ENCODE results near the gene CDCA7. TPM values are rescaled to one million over a fixed set of nuclear protein-coding genes. Genes with fewer than 3 reads are reported as not detected.
"Not testable (repeated sequence)": the region's sequence is repeated elsewhere in the genome, so short reads cannot be mapped to it uniquely, and the experiment has no call there.

The CDCA7 gene
- total and polyA plus RNA-seq, 7 experiments from 2014 or later, result 0.46 to 86.7 (median 0.85) TPM

- DNase-seq (no peak), ATAC-seq (no peak)
- intact Hi-C loops (cut with micrococcal nuclease), result no loop called here
- Mint-ChIP-seq H3K9me3 (peaks cover 0 to 71% (median 20%) of the 10 kb centered on the region in 11 donors), H3K36me3 (peaks cover 0 to 5% (median 0%) of the 10 kb centered on the region in 5 donors), H3K27ac (no peak overlapping the region), H3K4me1 (no peaks in the 10 kb centered on the region), H3K27me3 (peaks cover 4 to 17% (median 8%) of the 10 kb centered on the region in 5 donors), H3K4me3 (no peak overlapping the region)
- Histone ChIP-seq H3K36me3 (ENCODE audit: control insufficient read depth in 2 of 3, insufficient read depth in 3 of 3, low read length in 3 of 3) (no peaks in the 10 kb centered on the region), H3K4me1 (ENCODE audit: control insufficient read depth in 2 of 2, insufficient read depth in 2 of 2, low read length in 2 of 2) (no peaks in the 10 kb centered on the region), H3K4me3 (ENCODE audit: low read length) (no peak overlapping the region), H3K27ac (ENCODE audit: low read depth, low read length) (no peak overlapping the region), H3K27me3 (ENCODE audit: control insufficient read depth in 2 of 2, insufficient read depth in 2 of 2, low read length in 2 of 2) (no peaks in the 10 kb centered on the region), H3K9me3 (ENCODE audit: control insufficient read depth in 2 of 3, low read length in 3 of 3) (peaks cover 0 to 4% (median 0%) of the 10 kb centered on the region in 3 experiments)
- ChIA-PET POLR2A (no interaction called here), CTCF (no interaction called here)
These were observed 27.9 kb upstream of the CDCA7 start for GRCh38 chr2:173326806-173327205.

DNA sequence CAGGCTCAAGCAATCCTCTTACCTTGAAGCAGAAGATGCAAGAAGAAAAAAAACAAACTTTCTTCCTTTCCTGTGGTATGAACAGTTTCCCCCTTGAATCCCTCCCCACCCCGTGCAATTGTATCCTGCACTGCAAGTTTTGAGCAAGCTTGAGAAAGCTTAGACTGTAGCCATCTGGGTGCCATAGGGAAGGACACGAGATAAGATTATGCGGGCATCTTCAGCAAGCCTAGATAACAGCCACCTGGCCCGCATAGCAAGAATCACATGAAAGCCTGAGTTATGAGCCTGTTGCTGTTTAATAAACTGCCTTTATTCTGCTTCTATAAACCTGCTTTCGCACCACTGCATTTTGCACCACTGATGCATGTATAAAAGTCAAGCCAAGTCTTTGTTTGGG lies 27.3 kb upstream of the CDCA7 start:
- intact Hi-C loops (cut with micrococcal nuclease), result no loop called here
- Mint-ChIP-seq H3K36me3 (peaks cover 0 to 6% (median 0%) of the 10 kb centered on the region in 5 donors), H3K4me3 (no peak overlapping the region), H3K27ac (no peak overlapping the region), H3K9me3 (peaks cover 0 to 77% (median 20%) of the 10 kb centered on the region in 11 donors), H3K27me3 (peaks cover 4 to 17% (median 8%) of the 10 kb centered on the region in 5 donors), H3K4me1 (no peaks in the 10 kb centered on the region)
- Histone ChIP-seq H3K4me3 (ENCODE audit: low read length) (no peak overlapping the region), H3K36me3 (ENCODE audit: control insufficient read depth in 2 of 3, insufficient read depth in 3 of 3, low read length in 3 of 3) (no peaks in the 10 kb centered on the region), H3K27ac (ENCODE audit: low read depth, low read length) (no peak overlapping the region), H3K4me1 (ENCODE audit: control insufficient read depth in 2 of 2, insufficient read depth in 2 of 2, low read length in 2 of 2) (no peaks in the 10 kb centered on the region), H3K9me3 (ENCODE audit: control insufficient read depth in 2 of 3, low read length in 3 of 3) (peaks cover 0 to 4% (median 0%) of the 10 kb centered on the region in 3 experiments), H3K27me3 (ENCODE audit: control insufficient read depth in 2 of 2, insufficient read depth in 2 of 2, low read length in 2 of 2) (no peaks in the 10 kb centered on the region)
- ATAC-seq (no peak), DNase-seq (no peak)
- ChIA-PET CTCF (no interaction called here), POLR2A (no interaction called here)

DNA sequence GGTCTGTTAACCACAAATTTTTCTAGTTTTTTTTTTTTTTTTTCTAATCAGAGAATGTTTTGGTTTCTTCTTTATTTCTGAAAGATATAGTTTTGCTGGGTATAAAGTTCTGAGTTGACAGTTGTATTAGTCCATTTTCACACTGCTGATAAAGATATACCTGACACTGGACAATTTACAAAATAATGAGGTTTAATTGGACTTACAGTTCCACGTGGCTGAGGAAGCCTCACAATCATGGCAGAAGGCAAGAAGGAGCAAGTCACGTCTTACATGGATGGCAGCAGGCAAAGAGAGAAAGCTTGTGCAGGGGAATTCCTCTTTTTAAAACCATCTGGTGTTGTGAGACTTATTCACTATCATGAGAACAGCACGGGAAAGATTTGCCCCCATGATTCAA lies 21.7 kb upstream of the CDCA7 start:
- intact Hi-C loops (cut with micrococcal nuclease); CTCF ChIA-PET; POLR2A ChIA-PET; H3K27ac Mint-ChIP-seq; H3K4me1 Mint-ChIP-seq; H3K36me3 ChIP-seq (ENCODE audit: control insufficient read depth in 2 of 3, insufficient read depth in 3 of 3, low read length in 3 of 3); H3K4me3 Mint-ChIP-seq; DNase-seq; H3K4me1 ChIP-seq (ENCODE audit: control insufficient read depth in 2 of 2, insufficient read depth in 2 of 2, low read length in 2 of 2); ATAC-seq; H3K27me3 ChIP-seq (ENCODE audit: control insufficient read depth in 2 of 2, insufficient read depth in 2 of 2, low read length in 2 of 2); H3K4me3 ChIP-seq (ENCODE audit: low read length); H3K27ac ChIP-seq (ENCODE audit: low read depth, low read length): not testable (repeated sequence)
- peaks cover 0 to 32% (median 13%) of the 10 kb centered on the region in 5 donors for H3K27me3 Mint-ChIP-seq
- peaks cover 0 to 11% (median 3%) of the 10 kb centered on the region in 5 donors for H3K36me3 Mint-ChIP-seq
- H3K9me3 ChIP-seq (ENCODE audit: control insufficient read depth in 2 of 3, low read length in 3 of 3), result peaks cover 0 to 13% (median 0%) of the 10 kb centered on the region in 3 experiments
- H3K9me3 Mint-ChIP-seq, result peaks cover 7 to 72% (median 24%) of the 10 kb centered on the region in 11 donors

DNA sequence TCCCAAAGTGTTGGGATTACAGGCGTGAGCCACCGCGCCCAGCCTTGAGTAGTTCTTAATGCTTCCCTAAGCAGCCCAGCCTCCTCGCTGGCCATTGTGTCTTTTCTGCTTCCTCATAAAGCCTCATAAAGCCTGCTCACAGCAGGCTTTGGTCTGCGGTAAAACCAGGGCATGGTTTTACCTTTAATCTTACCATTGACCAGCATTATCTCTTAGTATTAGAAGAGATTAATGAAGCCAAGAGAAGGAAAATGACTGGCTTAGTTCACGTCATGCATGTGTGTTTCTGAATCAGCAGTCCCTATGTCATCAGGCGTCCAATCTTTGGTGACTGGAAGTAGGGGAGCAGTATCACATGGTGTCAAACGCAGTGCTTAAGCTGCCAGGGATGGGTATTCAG lies 14.9 kb upstream of the CDCA7 start:
- POLR2A ChIA-PET, result no interaction called here
- Mint-ChIP-seq H3K4me1 (no peaks in the 10 kb centered on the region), H3K36me3 (peaks cover 0 to 4% (median 0%) of the 10 kb centered on the region in 5 donors), H3K27me3 (peaks cover 0 to 34% (median 18%) of the 10 kb centered on the region in 5 donors), H3K9me3 (peaks cover 0 to 18% (median 5%) of the 10 kb centered on the region in 11 donors), H3K4me3 (no peak overlapping the region), H3K27ac (no peak overlapping the region)
- H3K4me1 ChIP-seq (ENCODE audit: control insufficient read depth in 2 of 2, insufficient read depth in 2 of 2, low read length in 2 of 2), result no peaks in the 10 kb centered on the region
- intact Hi-C loops (cut with micrococcal nuclease), result no loop called here
- no peak overlapping the region for H3K4me3 ChIP-seq (ENCODE audit: low read length)
- no peak for DNase-seq
- no peak overlapping the region for H3K27ac ChIP-seq (ENCODE audit: low read depth, low read length)
- peaks cover 0 to 3% of the 10 kb centered on the region in 2 donors for H3K27me3 ChIP-seq (ENCODE audit: control insufficient read depth in 2 of 2, insufficient read depth in 2 of 2, low read length in 2 of 2)
- no peaks in the 10 kb centered on the region for H3K9me3 ChIP-seq (ENCODE audit: control insufficient read depth in 2 of 3, low read length in 3 of 3)
- no peaks in the 10 kb centered on the region for H3K36me3 ChIP-seq (ENCODE audit: control insufficient read depth in 2 of 3, insufficient read depth in 3 of 3, low read length in 3 of 3)
- CTCF ChIA-PET, result no interaction called here
- ATAC-seq, result no peak

GRCh38 chr2:173343921-173344320 lies 10.8 kb upstream of the CDCA7 start:
- ChIA-PET POLR2A (no interaction called here), CTCF (no interaction called here)
- H3K27me3 ChIP-seq (ENCODE audit: control insufficient read depth in 2 of 2, insufficient read depth in 2 of 2, low read length in 2 of 2), result no peaks in the 10 kb centered on the region
- H3K27ac ChIP-seq (ENCODE audit: low read depth, low read length), result no peak overlapping the region
- Mint-ChIP-seq H3K27ac (no peak overlapping the region), H3K9me3 (peaks cover 0 to 24% (median 8%) of the 10 kb centered on the region in 11 donors), H3K4me1 (no peaks in the 10 kb centered on the region), H3K36me3 (peaks cover 0 to 4% (median 0%) of the 10 kb centered on the region in 5 donors), H3K4me3 (no peak overlapping the region), H3K27me3 (peaks cover 0 to 11% (median 7%) of the 10 kb centered on the region in 5 donors)
- H3K4me1 ChIP-seq (ENCODE audit: control insufficient read depth in 2 of 2, insufficient read depth in 2 of 2, low read length in 2 of 2), result no peaks in the 10 kb centered on the region
- peaks cover 0 to 5% (median 3%) of the 10 kb centered on the region in 3 experiments for H3K9me3 ChIP-seq (ENCODE audit: control insufficient read depth in 2 of 3, low read length in 3 of 3)
- intact Hi-C loops (cut with micrococcal nuclease), result no loop called here
- no peak for DNase-seq
- no peaks in the 10 kb centered on the region for H3K36me3 ChIP-seq (ENCODE audit: control insufficient read depth in 2 of 3, insufficient read depth in 3 of 3, low read length in 3 of 3)
- no peak overlapping the region for H3K4me3 ChIP-seq (ENCODE audit: low read length)
- ATAC-seq, result no peak

DNA sequence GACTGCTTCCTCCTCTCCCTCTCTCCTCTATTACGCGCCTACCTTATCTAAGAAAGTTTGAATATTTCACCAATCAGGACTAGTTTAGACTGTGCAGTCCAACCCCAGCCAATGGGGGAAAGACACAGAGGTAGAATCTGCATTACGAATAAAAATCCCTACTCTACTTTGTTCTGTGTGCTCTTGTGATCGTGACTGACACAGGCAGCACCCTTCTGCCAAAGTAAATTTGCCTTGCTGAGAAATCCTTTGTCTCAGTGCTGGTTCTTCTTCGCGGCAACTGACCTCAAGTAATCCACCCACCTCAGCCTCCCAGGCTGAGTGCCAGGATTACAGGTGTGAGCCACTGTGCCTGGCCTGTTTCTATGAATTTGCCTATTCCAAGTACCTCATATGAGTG lies 8.6 kb upstream of the CDCA7 start:
- no peak overlapping the region for H3K27ac ChIP-seq (ENCODE audit: low read depth, low read length)
- peaks cover 9 to 26% (median 17%) of the 10 kb centered on the region in 5 donors for H3K27me3 Mint-ChIP-seq
- ATAC-seq (no peak), DNase-seq (no peak)
- H3K9me3 Mint-ChIP-seq, result peaks cover 0 to 24% (median 8%) of the 10 kb centered on the region in 11 donors
- peaks cover 0 to 4% (median 0%) of the 10 kb centered on the region in 5 donors for H3K36me3 Mint-ChIP-seq
- H3K4me3 Mint-ChIP-seq, result no peak overlapping the region
- H3K27me3 ChIP-seq (ENCODE audit: control insufficient read depth in 2 of 2, insufficient read depth in 2 of 2, low read length in 2 of 2), result no peaks in the 10 kb centered on the region
- no peak overlapping the region for H3K27ac Mint-ChIP-seq
- POLR2A ChIA-PET, result no interaction called here
- H3K36me3 ChIP-seq (ENCODE audit: control insufficient read depth in 2 of 3, insufficient read depth in 3 of 3, low read length in 3 of 3), result no peaks in the 10 kb centered on the region
- no peak overlapping the region for H3K4me3 ChIP-seq (ENCODE audit: low read length)
- CTCF ChIA-PET, result no interaction called here
- no peaks in the 10 kb centered on the region for H3K4me1 ChIP-seq (ENCODE audit: control insufficient read depth in 2 of 2, insufficient read depth in 2 of 2, low read length in 2 of 2)
- intact Hi-C loops (cut with micrococcal nuclease), result no loop called here
- peaks cover 0 to 5% (median 0%) of the 10 kb centered on the region in 7 donors for H3K4me1 Mint-ChIP-seq
- peaks cover 0 to 5% (median 3%) of the 10 kb centered on the region in 3 experiments for H3K9me3 ChIP-seq (ENCODE audit: control insufficient read depth in 2 of 3, low read length in 3 of 3)
